ENCODE data around the gene SEMA6A.

- no peak for TF ChIP-seq EZH2 (IDR thresholded peaks at IDR 0.05; ENCODE audit: borderline replicate concordance, low read length)
- TF ChIP-seq CTCF (IDR thresholded peaks at IDR 0.05; ENCODE audit: low read length) = no peak
Measured at GRCh38 chr5:116442095-116442534, 132.5 kb downstream of the SEMA6A start.
